SH-SY5Y (cell line): ENCODE results near the gene CAV1.

Source experiments
- GATA2 ChIP-seq: IDR thresholded peaks from 2 replicates; pipeline ENCODE4 v1.6.1; 2011; ENCODE audit warnings: mild to moderate bottlenecking, low read depth, low read length
- GATA3 ChIP-seq: IDR thresholded peaks from 2 replicates; pipeline ENCODE4 v1.6.1; 2011; ENCODE audit warnings: low read depth, mild to moderate bottlenecking, low read length, moderate library complexity

The CAV1 gene

GRCh38 chr7:116585967-116586366 lies 61.1 kb downstream of the CAV1 start:
- TF ChIP-seq GATA3 (no peak), GATA2 (no peak)

- TF ChIP-seq GATA3: no peak
These were observed 63.4 kb downstream of the CAV1 start for GRCh38 chr7:116588225-116588624.

GRCh38 chr7:116588641-116589594 lies 64.1 kb downstream of the CAV1 start:
- TF ChIP-seq GATA3 (no peak), GATA2 (no peak)

- TF ChIP-seq GATA2: no peak
- TF ChIP-seq GATA3: no peak
These were observed 66.6 kb downstream of the CAV1 start for GRCh38 chr7:116591202-116592040.

- TF ChIP-seq GATA3 (no peak), GATA2 (no peak)
These were observed 67.2 kb downstream of the CAV1 start for GRCh38 chr7:116592041-116592355.

- TF ChIP-seq GATA3 (no peak), GATA2 (no peak)
These were observed 67.6 kb downstream of the CAV1 start for GRCh38 chr7:116592445-116592844.

- TF ChIP-seq GATA3: no peak
- TF ChIP-seq GATA2: no peak
These were observed 68.7 kb downstream of the CAV1 start for GRCh38 chr7:116593359-116594075.

- TF ChIP-seq GATA3: no peak
- TF ChIP-seq GATA2: no peak
These were observed 70.2 kb downstream of the CAV1 start for GRCh38 chr7:116595063-116595462.

- TF ChIP-seq GATA3: no peak
- TF ChIP-seq GATA2: no peak
These were observed 72.5 kb downstream of the CAV1 start for GRCh38 chr7:116597384-116597783.

GRCh38 chr7:116598278-116598677 lies 73.4 kb downstream of the CAV1 start:
- TF ChIP-seq GATA3 (no peak), GATA2 (no peak)

- TF ChIP-seq GATA2: no peak
- TF ChIP-seq GATA3: no peak
These were observed 74.0 kb downstream of the CAV1 start for GRCh38 chr7:116598861-116599260.

- TF ChIP-seq GATA3: no peak
- TF ChIP-seq GATA2: no peak
These were observed 76.6 kb downstream of the CAV1 start for GRCh38 chr7:116601426-116601825.

- TF ChIP-seq GATA2 (no peak), GATA3 (no peak)
These were observed 82.5 kb downstream of the CAV1 start for GRCh38 chr7:116607299-116607698.

- TF ChIP-seq GATA3 (no peak), GATA2 (no peak)
These were observed 85.4 kb downstream of the CAV1 start for GRCh38 chr7:116610210-116610609.

GRCh38 chr7:116610721-116611120 lies 85.9 kb downstream of the CAV1 start:
- no peak for TF ChIP-seq GATA3
- TF ChIP-seq GATA2: no peak
